Measurements from ENCODE around the gene NTSR1.

NTSR1 gene

GRCh38 chr20:62741191-62741691 is 32.6 kb downstream of the NTSR1 start:
- DNase-seq, result no peak

DNA sequence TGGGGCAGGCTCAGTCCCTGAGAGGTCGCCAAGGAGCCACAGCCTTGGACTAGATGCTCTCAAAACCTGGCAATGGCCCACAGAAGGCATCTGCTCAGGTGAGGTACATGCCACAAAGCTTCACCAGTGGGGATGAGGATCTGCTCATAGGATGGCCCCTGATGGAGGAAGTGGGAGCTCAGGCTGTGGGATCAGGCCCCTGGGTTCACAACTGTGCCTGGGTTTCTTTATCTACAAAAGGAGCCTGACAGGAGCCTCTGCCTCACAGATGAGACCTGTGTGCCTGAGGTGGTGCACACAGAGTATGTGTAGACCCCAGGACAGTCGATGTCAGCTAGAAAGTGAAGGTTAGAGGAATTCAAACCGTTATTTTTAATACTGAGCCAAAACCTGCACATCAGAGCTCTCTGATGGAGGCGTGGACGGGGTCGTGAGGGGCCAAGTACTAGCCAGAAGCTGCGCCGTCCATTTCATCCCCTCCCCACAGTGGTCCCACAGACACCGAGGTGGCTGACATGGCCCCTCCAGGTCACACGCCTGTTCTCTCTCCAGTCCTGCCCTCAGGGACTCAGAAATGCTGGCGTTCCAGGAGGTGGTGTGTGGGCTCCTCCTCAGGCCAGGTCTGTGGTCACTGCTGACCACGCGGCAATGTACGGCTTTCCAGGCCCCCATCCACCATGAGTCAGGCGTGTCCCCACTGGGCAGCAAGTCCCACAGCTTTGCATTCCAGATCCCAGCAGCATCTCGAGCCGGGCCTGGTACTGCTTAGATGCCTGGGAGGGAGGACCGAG is 33.3 kb downstream of the NTSR1 start:
- DNase-seq, result no peak

- no peak for DNase-seq
Observed at GRCh38 chr20:62742550-62742949, 33.9 kb downstream of the NTSR1 start.

- no peak for DNase-seq
Observed at GRCh38 chr20:62742979-62743776, 34.5 kb downstream of the NTSR1 start.

GRCh38 chr20:62743777-62744317 is 35.2 kb downstream of the NTSR1 start:
- no peak for DNase-seq

DNA sequence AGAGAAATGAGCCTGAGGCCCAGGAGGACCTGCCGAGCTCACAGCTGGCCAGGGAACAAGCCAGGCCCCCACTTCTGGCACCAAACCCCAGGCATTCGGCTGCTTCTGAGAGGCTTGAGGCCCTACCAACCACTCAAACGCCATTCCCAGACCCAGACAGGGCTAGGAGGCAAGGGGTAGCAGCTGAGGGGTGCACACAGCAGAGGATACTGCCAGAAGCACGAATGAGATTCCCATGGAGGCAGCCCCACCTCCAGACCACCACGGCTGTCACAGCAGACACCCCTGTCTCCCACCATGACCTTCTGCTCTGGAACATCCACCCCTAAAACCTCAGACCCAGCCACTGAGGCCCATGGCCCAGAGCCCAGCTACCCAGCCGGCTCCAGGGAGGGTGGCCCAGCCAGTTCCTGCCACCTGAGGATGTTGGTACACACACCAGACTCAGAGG is 36.1 kb downstream of the NTSR1 start:
- no peak for DNase-seq

- DNase-seq, result no peak
Observed at GRCh38 chr20:62745279-62745951, 36.8 kb downstream of the NTSR1 start.

GRCh38 chr20:62745952-62746288 is 37.3 kb downstream of the NTSR1 start:
- DNase-seq, result no peak

DNA sequence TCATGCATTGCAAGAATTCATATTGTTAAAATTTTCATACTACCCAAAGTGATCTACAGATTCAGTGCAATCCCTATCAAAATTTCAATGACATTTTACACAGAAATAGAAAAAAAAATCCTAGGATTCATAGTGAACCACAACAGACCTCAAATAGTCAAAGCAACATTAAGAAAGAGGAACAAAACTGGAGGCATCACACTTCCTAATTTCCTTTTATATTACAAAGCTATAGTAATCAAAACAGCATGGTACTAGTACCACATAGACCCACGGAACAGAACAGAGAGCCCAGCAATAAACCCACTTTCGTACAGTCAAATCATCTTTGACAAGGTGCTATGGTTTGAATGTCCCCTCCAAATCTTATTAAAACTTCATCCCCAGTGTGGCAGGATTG is 39.7 kb downstream of the NTSR1 start:
- DNase-seq, result no peak

GRCh38 chr20:62749851-62750445 is 41.3 kb downstream of the NTSR1 start:
- DNase-seq, result no peak

GRCh38 chr20:62751551-62752150 is 43.0 kb downstream of the NTSR1 start:
- no peak for DNase-seq

GRCh38 chr20:62752181-62752670 is 43.6 kb downstream of the NTSR1 start:
- no peak for DNase-seq

DNA sequence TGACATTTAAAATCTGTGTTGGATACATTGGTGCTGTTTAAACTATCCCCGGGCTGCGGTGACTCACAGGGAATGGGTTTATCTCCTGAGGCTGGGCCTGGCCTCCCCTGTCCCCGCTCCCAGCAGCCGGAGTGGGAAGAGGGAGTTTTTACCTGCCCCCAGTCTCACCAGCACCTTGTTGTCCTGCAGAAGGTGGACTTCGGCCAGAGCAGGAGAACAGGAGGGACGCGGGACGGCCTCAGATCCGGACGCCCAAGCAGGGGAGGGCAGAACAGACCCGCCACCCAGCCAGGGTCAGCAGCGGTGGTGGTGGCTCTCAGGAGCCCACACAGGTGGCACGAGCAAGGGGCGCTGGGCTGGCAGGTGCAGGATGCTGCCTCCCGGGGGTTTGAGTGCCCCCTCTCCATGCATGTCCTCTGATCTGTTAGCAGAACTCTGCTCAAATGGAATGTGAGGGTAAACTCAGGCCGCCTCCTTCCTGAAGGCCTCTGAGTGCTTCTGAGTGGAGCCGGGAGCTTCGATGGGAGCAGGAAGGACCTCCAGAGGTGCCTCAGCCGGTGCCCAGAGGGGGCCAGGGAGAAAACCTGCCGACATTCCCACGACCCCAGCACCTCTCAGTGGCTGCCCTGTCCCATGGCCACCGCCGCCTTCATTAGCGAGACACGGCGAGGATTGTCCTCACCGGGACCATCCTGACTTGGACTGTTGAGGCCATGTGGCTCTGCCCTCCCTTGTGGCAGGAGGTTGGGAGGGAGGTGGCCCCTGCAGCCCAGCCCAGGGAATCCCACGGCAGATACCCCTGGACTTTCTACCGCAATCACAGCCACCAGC is 44.2 kb downstream of the NTSR1 start:
- DNase-seq, result no peak

DNA sequence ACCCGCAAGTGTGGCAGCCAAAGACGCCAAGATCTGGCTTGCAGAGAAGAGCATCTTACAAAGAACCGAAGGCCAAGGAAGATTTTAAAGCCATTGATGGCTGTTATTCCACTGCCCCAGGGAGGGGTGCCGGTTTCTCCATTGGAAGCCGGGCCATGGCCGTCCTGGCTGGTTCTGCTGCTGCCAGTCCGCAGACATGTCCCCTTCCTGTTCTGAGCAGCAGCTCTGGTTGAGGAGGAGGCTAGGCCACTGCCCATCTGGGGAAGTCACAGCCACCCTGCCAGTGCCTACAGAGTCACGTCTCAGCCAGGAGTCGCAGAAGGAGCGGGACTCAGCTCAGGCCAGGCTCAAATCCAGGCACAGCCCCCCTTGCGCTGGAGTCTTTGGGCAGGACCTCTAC is 45.0 kb downstream of the NTSR1 start:
- no peak for DNase-seq

DNA sequence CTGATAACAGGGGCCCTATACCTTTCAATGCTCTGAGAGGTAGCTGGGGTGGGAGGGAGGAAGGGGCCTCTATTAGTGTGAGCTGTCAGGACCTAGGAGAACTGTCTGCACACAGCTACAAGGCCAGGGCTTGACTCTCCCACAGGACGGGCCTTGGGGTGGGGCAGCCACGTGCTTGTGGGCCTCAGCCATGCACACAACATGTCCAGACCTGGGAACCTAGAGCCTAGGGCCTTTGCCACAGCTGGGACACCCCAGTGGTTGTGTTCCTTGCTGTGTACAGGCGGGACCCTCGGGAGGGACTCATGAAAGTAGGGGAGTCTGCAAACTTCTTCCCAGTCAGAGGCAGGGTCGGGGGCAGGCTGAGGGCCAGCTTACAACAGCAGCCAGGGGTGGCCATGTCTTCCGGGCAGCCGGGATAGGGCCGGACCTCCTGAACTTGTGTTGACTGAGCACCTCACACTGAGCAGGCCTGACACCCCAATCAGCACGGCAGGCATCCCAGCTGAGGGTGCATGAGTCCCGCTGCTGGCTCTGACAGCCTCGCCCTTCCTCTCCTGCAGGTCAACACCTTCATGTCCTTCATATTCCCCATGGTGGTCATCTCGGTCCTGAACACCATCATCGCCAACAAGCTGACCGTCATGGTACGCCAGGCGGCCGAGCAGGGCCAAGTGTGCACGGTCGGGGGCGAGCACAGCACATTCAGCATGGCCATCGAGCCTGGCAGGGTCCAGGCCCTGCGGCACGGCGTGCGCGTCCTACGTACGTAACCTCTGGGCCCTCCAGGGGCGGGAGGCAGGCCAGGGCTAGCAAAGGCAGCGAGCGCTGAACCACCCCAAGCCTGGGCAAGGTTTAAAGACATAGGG is 45.7 kb downstream of the NTSR1 start:
- no peak for DNase-seq

GRCh38 chr20:62754991-62755356 is 46.3 kb downstream of the NTSR1 start:
- no peak for DNase-seq

GRCh38 chr20:62755817-62756724 is 47.4 kb downstream of the NTSR1 start:
- no peak for DNase-seq

DNA sequence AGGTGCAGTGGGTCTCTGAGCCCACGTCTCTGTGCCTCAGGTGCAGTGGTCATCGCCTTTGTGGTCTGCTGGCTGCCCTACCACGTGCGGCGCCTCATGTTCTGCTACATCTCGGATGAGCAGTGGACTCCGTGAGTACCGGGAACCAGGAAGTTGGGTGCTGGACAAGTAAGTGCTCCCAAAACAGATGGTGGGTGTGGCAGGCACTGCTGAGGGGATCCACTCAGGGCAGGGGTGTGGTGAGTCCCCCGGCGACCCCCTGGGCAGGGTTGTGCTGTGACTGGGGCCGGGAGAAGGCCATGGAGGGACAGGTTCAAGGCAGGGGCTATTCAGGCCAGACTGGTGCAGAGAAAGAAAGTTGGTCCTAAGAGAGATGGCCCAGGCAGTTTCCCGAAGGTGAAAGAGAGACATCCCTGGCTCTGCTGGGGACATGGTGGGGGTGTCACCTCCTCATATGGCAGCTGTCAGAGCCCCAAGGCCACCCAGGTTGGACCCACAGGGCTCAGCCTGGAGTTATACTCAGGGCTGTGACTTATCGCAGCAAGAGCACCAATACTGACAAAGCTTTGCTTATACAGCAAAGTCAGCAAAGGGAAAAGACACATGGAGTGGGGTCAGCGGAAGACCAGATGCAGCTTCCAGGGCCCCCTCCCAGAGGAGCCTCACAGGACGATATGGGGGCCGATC is 49.7 kb downstream of the NTSR1 start:
- DNase-seq, result no peak

Data from stimulated activated CD4-positive, alpha-beta T cell treated with anti-CD3 and anti-CD28 coated beads, Interleukin-2, amount 100 ng/mL, for 24 hours (primary cell).